Muscle of leg (tissue), 11 donors: ENCODE data around the gene C18orf32. TPM values are rescaled to one million over a fixed set of nuclear protein-coding genes. Genes with fewer than 3 reads are reported as not detected.
"Not testable (repeated sequence)": the region's sequence is repeated elsewhere in the genome, so short reads cannot be mapped to it uniquely, and the experiment has no call there.

ENCODE experiments used
- DNase-seq: peaks from one replicate; pipeline ENCODE4 v3.0.0; 2013
- H3K27ac ChIP-seq: one replicate; pipeline ENCODE4 v1.5.1; 2013; ENCODE audit warnings: mild to moderate bottlenecking, low read length, control low read depth
- H3K27me3 ChIP-seq: one replicate; pipeline ENCODE4 v1.6.1; 2013; ENCODE audit warnings: low read length; ENCODE audit not compliant: control insufficient read depth, insufficient read depth
- H3K36me3 ChIP-seq: one replicate; pipeline ENCODE4 v1.6.1; 2013; ENCODE audit warnings: low read length; ENCODE audit not compliant: control insufficient read depth, insufficient read depth
- H3K4me1 ChIP-seq: one replicate; pipeline ENCODE4 v1.6.1; 2013; ENCODE audit warnings: low read length; ENCODE audit not compliant: control insufficient read depth, insufficient read depth
- H3K4me3 ChIP-seq: one replicate; pipeline ENCODE4 v1.5.1; 2013; ENCODE audit warnings: low read length, control low read depth
- H3K9me3 ChIP-seq: replicated peaks from 2 replicates; pipeline ENCODE4 v1.6.1; 2013; ENCODE audit warnings: low read depth, low read length; ENCODE audit not compliant: control insufficient read depth
- WGBS: methylation state at CpG from one replicate; pipeline ENCODE4 v1.1.5; 2013; ENCODE audit warnings: missing lambda C conversion rate; ENCODE audit not compliant: insufficient coverage; 5-methylcytosine and 5-hydroxymethylcytosine counted together
- polyA plus RNA-seq, 8 donors: library from polyadenylated mRNA; unstranded; fragments of 120-200 nt; gene quantifications; one replicate each; pipeline versions ENCODE4 v1.2.1 to v1.2.3, GENCODE V29; 2013; ENCODE audit warnings: inconsistent platforms in 1 of 8, low replicate concordance in 1 of 8; ENCODE audit not compliant: insufficient read length in 8 of 8, insufficient read depth in 1 of 8
- total RNA-seq: library from RNA; stranded (reverse); fragments of 120-200 nt; gene quantifications from one replicate; pipeline ENCODE4 v1.2.4, GENCODE V29; 2013

Gene C18orf32
- total and polyA plus RNA-seq, 9 donors = 10.8 to 20.5 (median 11.3) TPM

DNA sequence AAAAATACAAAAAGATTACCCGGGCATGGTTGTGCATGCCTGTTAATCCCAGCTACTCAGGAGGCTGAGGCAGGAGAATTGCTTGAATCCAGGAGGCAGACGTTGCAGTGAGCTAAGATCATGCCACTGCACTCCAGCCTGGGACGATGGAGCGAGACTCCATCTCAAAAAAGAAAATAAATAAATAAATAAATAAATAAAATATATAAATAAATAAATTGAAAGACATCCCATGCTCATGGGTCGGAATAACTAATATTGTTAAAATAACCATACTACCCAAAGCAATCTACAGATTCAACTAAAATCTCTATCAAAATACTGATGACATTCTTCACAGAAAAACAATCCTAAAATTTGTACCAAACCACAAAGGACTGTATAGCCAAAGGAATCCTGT, 19.4 kb upstream of the C18orf32 start:
- not testable (repeated sequence) for H3K9me3 ChIP-seq, H3K4me3 ChIP-seq, H3K27ac ChIP-seq, DNase-seq, H3K27me3 ChIP-seq, H3K4me1 ChIP-seq, H3K36me3 ChIP-seq
- no CpG with 5 or more reads among the region's 5 CpGs for WGBS

DNA sequence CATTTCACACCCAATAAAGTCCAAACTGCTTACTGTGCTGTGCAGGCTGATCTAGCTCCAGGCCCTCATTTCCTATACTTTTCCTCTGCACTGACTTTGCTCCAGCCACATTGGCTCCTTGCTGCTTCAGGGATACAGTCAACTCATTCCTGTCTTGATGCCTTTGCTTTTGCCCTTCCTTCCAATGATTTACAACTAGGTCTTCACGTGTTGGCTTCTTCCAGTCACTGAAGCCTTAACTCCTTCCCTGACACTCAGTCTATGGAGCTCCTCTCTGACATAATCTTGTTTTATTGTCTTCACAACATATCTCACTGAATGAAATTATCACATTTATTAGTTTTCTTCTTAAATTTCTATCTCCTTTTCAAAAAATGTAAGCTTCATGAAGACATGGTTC, 16.9 kb upstream of the C18orf32 start:
- no peak overlapping the region for H3K27ac ChIP-seq
- no peak for DNase-seq
- no peaks in the 10 kb centered on the region for H3K36me3 ChIP-seq
- 13% methylated on average over 1 of the region's 1 CpG for WGBS
- H3K4me1 ChIP-seq = no peaks in the 10 kb centered on the region
- H3K9me3 ChIP-seq = no peaks in the 10 kb centered on the region
- H3K4me3 ChIP-seq = no peak overlapping the region
- H3K27me3 ChIP-seq = no peaks in the 10 kb centered on the region

DNA sequence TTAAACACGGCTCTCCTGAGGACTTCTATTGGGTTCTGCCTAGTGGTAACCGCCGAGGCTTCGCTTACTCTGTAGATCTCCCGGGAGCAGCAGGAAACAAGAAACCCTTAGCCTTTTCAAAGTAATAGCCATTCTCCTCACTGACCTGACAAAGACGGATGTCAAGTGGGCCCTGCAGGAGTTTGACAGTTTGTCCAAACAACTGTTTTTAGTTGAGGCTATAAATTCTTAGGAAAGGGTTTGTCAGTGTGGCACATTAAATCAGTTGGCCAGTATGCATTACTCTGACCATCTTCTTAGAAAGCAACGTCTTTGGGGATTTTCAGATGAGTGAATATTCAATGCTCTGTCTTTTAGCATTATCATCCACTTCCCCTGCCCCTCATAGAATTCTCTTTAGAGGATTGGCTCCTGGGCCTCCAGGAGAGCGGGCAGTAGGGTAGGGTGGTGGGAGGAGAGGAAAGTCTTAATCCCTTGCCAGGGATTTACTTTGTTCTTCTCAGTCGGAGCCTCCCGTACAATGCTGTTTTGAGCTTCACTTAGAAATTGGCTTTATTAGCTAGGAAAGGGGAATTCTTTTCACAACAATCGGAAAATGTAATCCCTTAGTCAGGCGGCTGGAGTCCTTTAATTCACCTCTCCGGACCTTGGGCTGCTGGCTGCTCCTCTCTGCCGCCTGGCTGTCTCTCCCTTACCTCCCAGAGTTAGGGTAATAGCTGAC, 13.3 kb upstream of the C18orf32 start:
- 17% methylated on average over 9 of the region's 14 CpGs for WGBS
- no peak overlapping the region for H3K4me3 ChIP-seq
- no peaks in the 10 kb centered on the region for H3K27me3 ChIP-seq
- no peaks in the 10 kb centered on the region for H3K9me3 ChIP-seq
- DNase-seq = peak; percentile 50
- no peaks in the 10 kb centered on the region for H3K36me3 ChIP-seq
- H3K27ac ChIP-seq = no peak overlapping the region
- no peaks in the 10 kb centered on the region for H3K4me1 ChIP-seq

DNA sequence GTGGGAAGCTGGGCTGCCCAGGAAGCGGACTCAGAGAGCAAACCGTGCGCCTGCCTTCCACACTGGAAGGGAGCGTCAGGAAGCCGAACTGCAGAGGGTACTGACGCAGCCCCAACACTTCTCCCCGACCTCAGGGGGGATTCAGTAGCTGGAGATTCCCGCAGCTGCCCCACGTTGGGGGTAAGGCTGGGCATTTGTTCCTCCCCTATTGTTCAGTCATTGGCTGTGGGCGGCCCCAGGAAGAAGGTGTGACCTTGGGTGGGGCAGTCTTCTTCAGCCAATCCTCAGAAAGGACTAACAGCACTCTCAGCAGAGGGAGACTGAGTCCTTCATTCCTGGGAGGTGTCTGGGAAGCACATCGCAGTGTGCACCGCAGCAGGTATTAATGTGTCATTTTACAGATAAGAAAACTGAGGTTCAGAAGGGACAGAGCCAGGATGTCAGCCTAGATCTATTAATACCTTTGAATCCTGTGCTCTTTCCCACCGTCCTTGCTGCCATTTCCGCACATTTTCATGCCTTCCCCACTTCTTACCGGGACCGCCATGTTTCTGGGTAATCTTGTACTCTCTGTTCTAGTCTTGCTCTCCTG, 12.1 kb upstream of the C18orf32 start:
- H3K27me3 ChIP-seq = no peaks in the 10 kb centered on the region
- WGBS = 93% methylated on average over 10 of the region's 16 CpGs

DNA sequence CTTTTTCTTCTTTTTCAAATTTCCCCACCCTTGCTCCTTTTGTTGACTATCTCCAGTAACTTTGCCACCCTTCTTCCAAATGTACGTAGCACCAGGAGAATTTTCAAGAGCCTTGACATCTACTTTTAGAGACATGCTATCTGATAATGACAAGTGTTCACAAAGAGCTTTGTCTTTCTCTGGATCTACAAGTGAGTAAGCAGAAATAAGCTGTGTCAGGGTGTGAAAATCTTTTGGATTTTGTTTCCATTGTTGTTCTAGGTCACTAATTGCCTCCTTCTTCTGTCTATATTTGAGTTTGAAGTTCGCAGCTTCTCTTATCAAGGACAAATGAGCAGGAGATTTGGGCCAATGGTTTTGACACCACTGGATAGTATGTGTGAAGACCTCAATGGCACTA, 8.4 kb upstream of the C18orf32 start:
- no CpG with 5 or more reads among the region's 2 CpGs for WGBS
- H3K4me3 ChIP-seq = no peak overlapping the region
- peaks cover 6% of the 10 kb centered on the region for H3K4me1 ChIP-seq
- DNase-seq = no peak
- H3K27ac ChIP-seq = no peak overlapping the region
- H3K27me3 ChIP-seq = no peaks in the 10 kb centered on the region
- peaks cover 9% of the 10 kb centered on the region for H3K36me3 ChIP-seq
- no peaks in the 10 kb centered on the region for H3K9me3 ChIP-seq

More for the DNA sequence above, 12.1 kb upstream of the C18orf32 start:
- Histone ChIP-seq H3K36me3 (no peaks in the 10 kb centered on the region), H3K9me3 (no peaks in the 10 kb centered on the region), H3K4me3 (no peak overlapping the region), H3K27ac (no peak overlapping the region), H3K4me1 (no peaks in the 10 kb centered on the region)
- no peak for DNase-seq

DNA sequence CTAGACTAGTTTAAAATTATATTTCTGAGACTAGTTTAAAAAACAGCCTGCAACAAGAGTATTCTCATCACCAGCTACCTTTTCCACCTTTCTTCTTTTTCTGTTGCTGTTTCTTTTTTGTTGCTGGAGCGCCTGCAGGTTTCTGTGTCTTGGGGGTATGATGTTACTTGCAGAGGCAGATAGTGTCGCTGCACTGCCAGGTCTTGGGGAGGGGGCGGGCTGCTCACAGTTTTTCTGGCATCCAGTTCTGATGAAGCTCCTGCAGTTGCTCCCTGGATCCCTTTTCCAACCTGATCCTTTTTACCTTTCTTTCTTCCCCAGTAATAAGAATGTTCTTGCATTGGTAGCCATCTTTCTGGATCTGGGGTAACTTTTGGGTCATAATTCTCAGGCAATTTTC, 8.0 kb upstream of the C18orf32 start:
- no peak for DNase-seq
- no CpG with 5 or more reads among the region's 3 CpGs for WGBS
- no peak overlapping the region for H3K27ac ChIP-seq
- H3K9me3 ChIP-seq = no peaks in the 10 kb centered on the region
- H3K27me3 ChIP-seq = no peaks in the 10 kb centered on the region
- peaks cover 12% of the 10 kb centered on the region for H3K36me3 ChIP-seq
- H3K4me3 ChIP-seq = no peak overlapping the region
- peaks cover 6% of the 10 kb centered on the region for H3K4me1 ChIP-seq

DNA sequence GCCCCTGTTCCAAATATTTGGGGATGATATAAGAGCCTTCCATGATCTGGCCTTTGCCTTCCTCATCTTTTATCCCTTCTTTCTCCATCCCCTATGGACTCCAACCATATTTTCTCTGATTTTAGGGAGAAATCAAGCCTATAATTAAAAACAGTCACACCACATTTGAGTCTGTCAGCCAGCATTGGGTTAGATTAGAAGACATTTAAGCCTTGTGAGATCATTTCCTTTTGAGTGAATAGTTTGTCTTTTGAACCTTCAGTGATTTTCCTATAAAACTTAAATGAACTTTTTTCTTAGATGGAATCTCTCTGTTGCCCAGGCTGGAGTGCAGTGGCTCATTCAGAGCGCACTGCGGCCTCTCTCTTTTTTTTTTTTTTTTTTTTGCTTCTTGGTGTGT, 7.6 kb upstream of the C18orf32 start:
- no peaks in the 10 kb centered on the region for H3K27me3 ChIP-seq
- peaks cover 14% of the 10 kb centered on the region for H3K36me3 ChIP-seq
- no peaks in the 10 kb centered on the region for H3K9me3 ChIP-seq
- H3K27ac ChIP-seq = no peak overlapping the region
- no peak overlapping the region for H3K4me3 ChIP-seq
- WGBS = no CpG with 5 or more reads among the region's 2 CpGs
- DNase-seq = no peak
- peaks cover 6% of the 10 kb centered on the region for H3K4me1 ChIP-seq

DNA sequence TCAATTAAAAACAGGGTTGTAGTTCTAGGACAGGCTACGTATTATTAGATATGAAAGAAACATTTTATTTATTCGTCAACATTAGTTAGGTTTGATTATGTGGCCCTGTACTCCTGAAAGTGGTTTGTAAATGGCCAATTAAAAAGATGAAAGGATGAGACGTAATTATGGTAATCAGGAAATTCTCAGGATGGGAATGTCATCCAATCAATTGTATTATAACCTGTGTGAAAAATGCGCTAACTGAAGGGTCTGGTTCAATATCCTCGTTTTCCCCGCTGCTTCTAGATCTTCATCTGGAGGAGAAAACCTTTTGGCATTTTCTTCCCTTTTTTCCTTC, 5.6 kb upstream of the C18orf32 start:
- H3K4me3 ChIP-seq = no peak overlapping the region
- WGBS = 80% methylated on average over 1 of the region's 6 CpGs

DNA sequence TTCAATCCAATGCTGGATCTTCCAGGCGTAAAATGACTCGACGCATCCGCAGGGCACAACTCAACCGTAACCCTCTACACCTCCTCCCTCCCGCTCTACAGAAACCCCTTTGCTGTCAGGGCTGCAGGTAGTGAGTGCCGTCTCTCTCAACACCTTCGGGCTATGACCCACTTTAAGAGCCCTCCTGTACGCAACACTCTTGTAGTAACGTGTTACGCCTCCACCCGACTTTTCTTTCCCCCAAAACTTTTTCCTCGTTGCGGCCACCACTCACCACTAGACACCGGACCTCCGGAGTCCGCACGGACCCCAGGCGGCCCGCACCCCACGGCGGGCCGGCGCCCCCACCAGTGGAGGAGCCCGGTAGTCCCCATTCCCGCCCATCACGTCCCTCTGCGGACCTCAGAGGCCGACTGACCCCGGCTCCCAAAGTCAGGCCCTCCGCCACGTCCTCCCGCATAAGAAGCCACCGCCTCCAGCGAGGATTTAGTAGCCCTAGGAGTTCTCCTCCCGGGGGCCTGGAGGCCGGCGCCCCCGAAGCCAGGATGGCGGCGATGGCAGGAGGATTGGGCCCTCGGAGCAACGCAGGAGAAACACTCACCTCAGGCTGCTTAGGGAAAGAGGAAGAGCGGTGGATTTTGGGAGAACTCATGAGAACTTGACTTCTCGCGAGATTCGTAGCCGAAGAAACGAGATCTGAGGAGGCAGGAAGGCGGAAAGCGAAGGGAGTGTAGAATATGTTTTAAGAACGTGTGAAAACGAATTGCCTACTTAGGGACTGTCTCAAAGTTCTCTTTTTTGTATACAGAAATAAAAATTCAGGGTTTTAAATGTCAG, 5.0 kb upstream of the C18orf32 start, which contains the start of gene RPL17:
TSS of gene RPL17 (minus strand) at position 609 of the 837 bp plus-strand sequence.
- no peaks in the 10 kb centered on the region for H3K27me3 ChIP-seq
- WGBS = 0% methylated on average over 41 of the region's 53 CpGs
- H3K4me1 ChIP-seq = peaks cover 10% of the 10 kb centered on the region
- DNase-seq = peak; percentile 100
- peaks cover 24% of the 10 kb centered on the region for H3K36me3 ChIP-seq
- H3K9me3 ChIP-seq = no peaks in the 10 kb centered on the region
- peak within 1 kb of the TSS; percentile 88 for H3K4me3 ChIP-seq
- peak within 1 kb of the TSS; percentile 87 for H3K27ac ChIP-seq

More for the DNA sequence above, 5.6 kb upstream of the C18orf32 start:
- Histone ChIP-seq H3K27ac (no peak overlapping the region), H3K27me3 (no peaks in the 10 kb centered on the region), H3K9me3 (no peaks in the 10 kb centered on the region), H3K36me3 (peaks cover 24% of the 10 kb centered on the region), H3K4me1 (peaks cover 6% of the 10 kb centered on the region)
- no peak for DNase-seq

DNA sequence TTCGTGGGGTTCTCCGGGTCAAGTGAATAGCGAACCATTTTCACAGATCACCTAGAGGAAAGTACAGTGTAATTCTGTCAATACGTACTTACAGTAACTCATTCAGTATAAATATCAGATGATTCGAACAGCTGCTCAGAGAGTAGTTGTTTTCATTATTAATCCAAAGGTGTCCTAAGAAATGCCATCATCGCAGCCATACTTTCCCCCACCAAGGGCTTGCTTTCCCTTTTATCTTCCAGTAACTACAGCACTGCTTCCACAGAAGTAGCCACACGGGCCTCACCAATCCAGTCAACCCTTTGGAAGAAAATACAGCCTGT, 4.5 kb upstream of the C18orf32 start:
- H3K36me3 ChIP-seq = peaks cover 24% of the 10 kb centered on the region
- H3K27ac ChIP-seq = peak overlapping the region; percentile 87
- no peak for DNase-seq
- WGBS = 10% methylated on average over 3 of the region's 7 CpGs
- H3K4me3 ChIP-seq = peak overlapping the region; percentile 88
- peaks cover 10% of the 10 kb centered on the region for H3K4me1 ChIP-seq
- no peaks in the 10 kb centered on the region for H3K9me3 ChIP-seq
- H3K27me3 ChIP-seq = no peaks in the 10 kb centered on the region
